PC-3 (cell line): Measurements from ENCODE around the gene EID2.

Source experiments
- CTCF ChIP-seq: fragments of 300-600 bp; sonication (generic); conservative IDR thresholded peaks from 2 replicates; pipeline ENCODE4 v1.5.1; 2017; ENCODE audit warnings: antibody characterized with exemption, low read depth, mild to moderate bottlenecking, low read length
- EZH2 ChIP-seq: fragments of 300-600 bp; sonication (generic); IDR thresholded peaks from one replicate; pipeline ENCODE4 v1.6.1; 2017; ENCODE audit warnings: antibody characterized with exemption, mild to moderate bottlenecking, low read length; ENCODE audit not compliant: unreplicated experiment
- EZH2phosphoT487 ChIP-seq: fragments of 300-600 bp; sonication (generic); IDR thresholded peaks from 2 replicates; pipeline ENCODE4 v1.6.1; 2018; ENCODE audit warnings: mild to moderate bottlenecking, antibody characterized with exemption, low read length, borderline replicate concordance

DNA sequence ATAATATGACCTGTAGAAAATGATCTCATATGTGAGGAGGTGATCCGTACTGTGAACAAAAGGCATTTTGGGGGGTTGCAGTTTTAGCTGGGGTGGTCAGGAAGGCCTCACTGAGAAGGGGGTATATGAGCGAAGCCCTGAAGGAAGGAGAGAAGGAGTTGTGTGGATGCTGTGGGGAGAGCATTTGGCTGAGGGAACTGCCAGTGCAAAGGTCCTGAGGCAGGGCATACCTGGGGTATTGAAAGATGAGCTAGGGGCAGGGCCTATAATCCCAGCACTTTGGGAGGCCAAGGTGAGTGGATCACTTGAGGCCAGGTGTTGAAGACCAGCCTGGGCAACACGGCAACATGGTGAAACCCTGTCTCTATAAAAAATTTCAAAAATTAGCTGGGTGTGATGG is 22.5 kb downstream of the EID2 start:
- TF ChIP-seq CTCF (no peak), EZH2phosphoT487 (no peak), EZH2 (no peak)
